Thymus (tissue), 2 donors: ENCODE measurements around the gene SMAD1. TPM values are rescaled to one million over a fixed set of nuclear protein-coding genes. Genes with fewer than 3 reads are reported as not detected.

Experiments
- polyA plus RNA-seq: library from polyadenylated mRNA; stranded (reverse); fragments of 200-250 nt; gene quantifications from one replicate; pipeline ENCODE4 v1.2.3, GENCODE V29; 2013
- total RNA-seq: library from RNA; stranded (reverse); fragments of 120-200 nt; gene quantifications from one replicate; pipeline ENCODE4 v1.2.4, GENCODE V29; 2013
- donor health status: healthy.

SMAD1 gene
- total and polyA plus RNA-seq, 2 donors, result 6.8 to 23.5 TPM

Other genes starting within 250 kb of the SMAD1 start
- 11.9 TPM for gene MMAA, start 137.5 kb downstream of the SMAD1 start, total RNA-seq
- gene MMAA, start 137.5 kb downstream of the SMAD1 start, polyA plus RNA-seq, result 11.7 TPM
- gene C4orf51, start 198.3 kb downstream of the SMAD1 start, total RNA-seq, result not detected
- not detected for gene C4orf51, start 198.3 kb downstream of the SMAD1 start, polyA plus RNA-seq